IPS DF 4.7 (cell line): ENCODE results near the gene NMT1.
A peak's percentile ranks its signal among the peaks of the same experiment; 100 is the strongest.

ENCODE experiments used
- DNase-seq: peaks from one replicate; pipeline ENCODE4 v3.0.0-alpha.2; 2013; ENCODE audit warnings: low spot score; ENCODE audit errors: extremely low read depth

NMT1 gene

DNA sequence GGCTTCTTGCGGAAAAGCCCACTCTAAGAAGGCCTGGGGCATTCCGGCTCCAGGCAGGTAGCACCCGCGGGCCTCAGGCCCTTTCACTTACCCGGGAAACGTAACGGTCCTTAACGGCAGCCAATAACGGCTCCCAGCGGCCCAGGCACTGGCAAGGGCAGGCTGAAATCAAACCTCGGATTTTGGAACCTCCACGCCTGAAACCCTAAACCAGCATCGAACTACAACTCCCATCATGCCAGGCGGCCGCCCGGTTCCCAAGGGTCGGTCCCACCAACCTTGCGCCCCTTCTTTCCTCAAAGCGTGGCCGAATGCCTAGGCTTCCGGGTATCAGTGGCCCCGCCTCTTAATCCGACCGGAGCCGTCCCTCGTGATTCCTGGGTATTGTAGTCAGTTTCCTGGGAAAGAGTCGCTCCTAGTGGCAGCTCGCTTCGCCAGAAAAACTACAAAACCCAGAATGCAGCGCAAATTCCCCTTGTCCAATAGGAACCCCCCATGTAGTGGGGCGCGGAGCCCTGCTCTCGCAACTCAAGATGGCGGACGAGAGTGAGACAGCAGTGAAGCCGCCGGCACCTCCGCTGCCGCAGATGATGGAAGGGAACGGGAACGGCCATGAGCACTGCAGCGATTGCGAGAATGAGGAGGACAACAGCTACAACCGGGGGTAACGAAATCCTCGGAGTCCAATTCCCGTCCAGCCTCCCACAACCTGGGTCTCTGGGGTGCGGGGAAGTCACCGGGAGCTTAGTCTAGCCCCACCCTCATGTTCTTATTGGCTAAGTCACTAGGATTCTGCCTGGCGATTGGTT is at the start of gene NMT1:
NMT1 (plus strand) TSS at position 521 of the 809 bp plus-strand sequence; CDS start at position 534, 13 bp downstream.
- peak; percentile 95 for DNase-seq

DNA sequence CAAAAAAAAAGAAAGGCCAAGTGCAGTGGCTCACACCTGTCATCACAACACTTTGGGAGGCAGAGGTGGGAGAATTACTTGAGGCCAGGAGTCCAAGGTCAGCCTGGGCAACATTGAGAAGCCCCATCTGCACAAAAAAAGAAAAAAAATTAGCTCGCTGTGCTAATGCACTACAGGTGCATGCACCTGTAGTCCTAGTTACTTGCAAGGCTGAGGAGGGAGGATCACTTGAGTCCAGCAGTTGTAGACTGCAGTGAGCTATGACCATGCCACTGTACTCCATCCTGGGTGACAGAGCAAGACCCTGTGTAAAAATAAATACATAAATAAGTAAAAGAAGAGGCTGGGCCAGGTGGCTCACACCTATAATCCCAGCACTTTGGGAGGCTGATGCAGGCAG is 49.4 kb upstream of the NMT1 start:
- no peak for DNase-seq

DNA sequence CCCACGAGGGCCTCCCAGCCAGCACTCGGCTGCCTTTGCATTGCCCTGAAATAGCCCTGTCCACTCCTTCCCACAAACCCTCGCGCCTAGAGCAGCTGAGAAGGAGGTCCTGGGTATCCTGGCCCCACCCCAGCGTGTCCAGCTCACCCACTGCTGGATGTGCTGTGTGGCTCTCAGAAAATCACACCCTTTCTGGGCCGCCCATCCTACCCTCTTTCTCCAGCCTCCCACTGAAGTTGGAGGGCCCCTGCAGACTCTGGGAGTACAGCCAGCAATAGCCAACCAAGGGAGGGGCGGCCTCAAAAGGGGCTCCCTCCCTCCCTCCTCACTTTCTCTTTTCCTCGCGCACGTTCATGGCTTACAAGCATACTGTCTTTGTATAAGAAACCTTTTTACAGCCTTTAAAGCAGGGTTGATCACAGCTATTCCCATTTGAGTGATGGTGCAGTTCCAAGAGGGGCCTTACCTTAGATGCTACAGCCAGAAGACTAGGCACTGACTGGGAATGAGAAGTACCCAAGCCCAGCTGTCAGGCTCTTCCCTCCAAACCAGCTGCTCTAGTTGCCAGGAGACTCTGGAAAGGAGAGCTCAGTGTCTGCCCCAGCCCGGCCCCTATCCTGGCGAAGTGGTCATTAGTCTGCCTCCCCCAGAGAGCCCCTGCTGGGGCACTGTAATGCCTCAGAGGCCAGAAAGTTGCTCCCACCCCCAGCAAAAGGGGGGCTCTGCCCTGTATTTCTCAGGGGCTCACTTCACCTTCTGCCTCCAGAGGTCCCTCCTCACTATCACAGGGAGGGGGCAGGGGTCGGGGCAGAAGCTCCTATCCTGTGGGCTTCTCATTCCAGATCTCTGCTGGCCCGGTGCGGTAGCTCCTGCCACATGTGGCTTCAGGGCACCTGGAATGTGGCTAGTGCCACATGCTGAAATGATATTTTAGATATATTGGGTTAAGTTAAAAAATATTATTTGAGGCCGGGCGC is 47.8 kb upstream of the NMT1 start:
- DNase-seq = no peak

DNA sequence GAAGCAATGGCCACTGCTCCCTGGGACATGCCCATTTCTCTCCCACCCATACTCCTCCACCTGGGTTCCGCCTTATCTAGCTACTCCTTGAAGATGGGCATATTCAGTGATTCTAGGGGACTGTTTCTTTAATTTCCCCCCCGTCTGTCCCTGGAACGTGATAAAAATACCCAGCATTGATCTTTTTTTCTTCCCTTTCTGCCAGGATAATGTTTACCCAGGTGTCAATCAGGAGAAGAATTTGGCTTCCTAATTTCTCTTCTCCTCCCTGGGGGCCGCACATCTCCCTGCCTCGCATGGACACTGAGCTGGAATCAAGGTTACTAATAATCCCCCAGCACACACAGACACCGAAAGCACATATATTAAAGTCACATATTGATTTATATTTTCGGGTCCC is 44.9 kb upstream of the NMT1 start:
- no peak for DNase-seq

DNA sequence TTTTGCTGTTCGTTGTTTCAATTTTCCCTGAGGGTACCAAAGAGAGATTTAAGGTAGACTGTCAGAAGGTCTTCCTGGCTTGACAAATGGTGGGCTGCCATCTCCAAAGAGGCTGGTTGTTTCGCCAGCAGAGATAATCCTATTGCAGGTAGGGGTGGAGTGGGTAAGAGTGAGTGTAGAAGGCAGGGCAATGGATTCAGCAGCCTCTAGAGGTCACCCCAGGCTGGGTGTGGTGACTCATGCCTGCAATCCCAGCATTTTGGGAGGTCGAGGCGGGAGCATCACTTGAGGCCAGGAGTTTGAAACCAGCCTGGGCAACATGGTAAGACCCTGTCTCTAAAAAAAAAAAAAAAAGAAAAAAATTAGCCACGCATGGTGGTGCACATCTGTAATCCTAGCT is 44.3 kb upstream of the NMT1 start:
- DNase-seq = no peak

DNA sequence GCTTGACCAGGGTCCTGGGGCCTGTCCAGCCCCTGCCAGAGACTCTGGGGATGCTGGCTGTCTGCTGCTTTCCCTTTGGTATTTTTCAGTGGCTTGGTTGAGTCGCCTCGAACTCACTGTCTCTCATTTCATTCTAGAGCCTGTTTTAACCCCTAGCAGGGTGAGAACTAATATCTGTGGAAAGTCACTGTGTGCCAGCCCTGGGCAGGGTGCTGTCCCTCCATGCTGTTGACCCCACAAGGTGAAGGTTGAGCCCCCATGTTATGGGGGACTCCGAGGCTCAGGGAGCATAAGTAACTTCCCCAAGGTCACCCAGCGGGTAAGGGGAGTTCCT is 42.6 kb upstream of the NMT1 start:
- no peak for DNase-seq

DNA sequence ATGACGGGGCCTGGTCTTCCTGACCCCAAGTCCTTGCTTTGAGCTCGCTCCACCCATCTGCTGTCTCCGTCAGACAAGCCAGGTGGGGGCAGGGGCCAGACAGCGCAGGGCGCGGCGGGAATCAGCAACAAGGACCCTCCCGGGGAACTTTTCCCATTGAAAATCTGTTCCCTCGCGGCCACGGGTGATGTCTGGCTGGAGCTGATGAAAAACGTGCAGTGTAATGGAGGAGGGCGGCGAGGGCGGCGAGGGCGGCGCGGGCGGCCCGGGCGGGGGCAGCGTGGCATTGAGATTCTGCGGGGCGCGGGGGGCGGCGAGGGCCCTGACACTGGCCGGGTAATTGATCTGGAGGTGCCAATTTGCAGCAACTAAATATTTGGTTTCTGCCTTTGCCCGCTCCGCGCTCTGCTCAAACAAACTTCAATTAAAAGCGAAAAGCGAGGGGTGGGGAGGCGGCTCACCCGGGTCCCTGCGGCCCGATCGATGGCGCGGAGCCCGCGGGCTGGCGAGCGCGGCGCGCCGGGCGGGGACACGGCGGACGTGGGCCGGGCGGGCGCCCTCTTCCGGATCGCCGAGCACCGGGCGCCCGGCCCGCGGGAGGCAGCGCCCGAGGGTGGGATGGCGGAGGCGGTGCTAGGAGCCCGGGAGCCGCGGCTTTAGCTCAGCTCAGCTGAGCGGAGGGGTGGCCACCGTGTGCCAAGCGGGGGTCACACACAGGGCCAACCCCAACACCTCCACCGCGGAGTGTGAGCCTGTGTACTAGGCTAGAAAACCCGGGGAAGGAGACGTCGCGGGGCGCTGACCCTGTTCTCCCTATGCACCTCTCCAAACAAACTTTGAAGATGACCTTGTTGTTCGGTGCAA is 42.0 kb upstream of the NMT1 start:
- DNase-seq = no peak

DNA sequence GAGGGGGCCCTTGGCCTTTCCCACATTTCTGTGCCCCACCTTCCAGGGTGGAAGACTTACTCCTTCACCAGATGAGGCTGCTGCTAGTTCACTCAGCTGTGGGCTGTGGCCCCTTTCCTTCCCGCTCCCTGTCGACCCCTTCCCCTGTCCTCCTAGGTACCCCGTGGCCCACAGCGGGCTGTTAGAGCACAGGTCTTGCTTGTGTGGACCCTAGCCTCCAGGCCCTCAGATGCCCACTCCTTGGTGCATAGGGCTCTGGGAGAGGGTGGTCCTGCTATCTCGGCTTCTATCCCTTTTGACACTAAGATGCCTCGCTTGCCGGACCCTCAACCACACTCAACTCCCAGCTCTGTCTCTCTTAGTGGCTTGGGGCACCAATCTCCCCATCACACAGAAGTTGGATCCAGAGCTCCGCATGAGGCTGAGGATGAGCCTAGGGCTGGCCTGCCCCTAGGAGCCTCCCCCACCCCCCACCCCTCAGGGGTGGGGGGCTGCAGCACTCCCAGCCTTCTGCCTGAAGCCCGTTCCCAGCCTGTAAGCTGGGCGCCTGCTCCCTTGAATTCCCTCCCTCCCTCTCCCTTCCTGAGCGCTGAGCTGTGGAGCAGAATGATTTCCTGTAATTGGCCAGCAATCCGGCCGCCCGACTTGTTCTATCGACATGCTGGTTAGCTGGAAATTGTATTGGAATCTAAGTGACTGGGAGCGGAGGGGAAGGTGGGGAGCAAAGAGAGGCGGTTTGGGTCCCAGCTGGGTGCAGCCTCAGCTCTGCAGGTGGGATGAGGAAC is 40.6 kb upstream of the NMT1 start:
- no peak for DNase-seq

DNA sequence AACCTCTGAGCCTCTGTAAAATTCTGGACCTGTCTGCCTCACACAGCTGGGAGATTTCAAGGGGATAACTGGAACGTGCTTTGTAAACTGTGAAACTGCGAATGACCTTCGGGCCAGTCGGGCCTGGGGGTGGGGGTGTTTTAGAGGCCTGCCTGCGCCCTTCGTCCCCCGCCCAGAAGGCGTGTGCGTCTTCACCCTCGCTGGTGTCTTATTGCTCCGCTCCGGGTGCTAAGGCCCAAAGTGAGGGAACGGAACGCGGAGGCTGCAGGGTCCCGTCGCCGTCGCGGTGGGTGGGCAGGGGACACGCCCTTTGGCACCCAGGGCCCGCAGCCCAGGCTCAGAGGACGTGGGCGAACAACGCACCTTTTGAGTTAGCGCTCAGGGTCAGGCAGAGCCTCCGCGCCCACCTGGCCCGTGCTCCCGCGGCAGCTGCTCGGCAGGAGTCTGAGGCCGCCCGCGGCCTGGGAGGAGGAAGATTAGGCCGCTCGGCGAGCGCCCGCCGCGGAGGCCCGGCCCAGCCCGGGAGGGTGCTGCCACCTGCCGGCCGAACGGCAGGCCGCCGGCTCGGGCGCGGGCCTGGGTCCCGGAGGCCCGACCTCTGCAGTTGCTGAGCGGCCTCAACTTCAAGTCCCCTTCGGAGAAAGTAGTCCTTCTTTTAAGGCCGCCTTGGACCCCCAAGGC is 39.4 kb upstream of the NMT1 start:
- no peak for DNase-seq

DNA sequence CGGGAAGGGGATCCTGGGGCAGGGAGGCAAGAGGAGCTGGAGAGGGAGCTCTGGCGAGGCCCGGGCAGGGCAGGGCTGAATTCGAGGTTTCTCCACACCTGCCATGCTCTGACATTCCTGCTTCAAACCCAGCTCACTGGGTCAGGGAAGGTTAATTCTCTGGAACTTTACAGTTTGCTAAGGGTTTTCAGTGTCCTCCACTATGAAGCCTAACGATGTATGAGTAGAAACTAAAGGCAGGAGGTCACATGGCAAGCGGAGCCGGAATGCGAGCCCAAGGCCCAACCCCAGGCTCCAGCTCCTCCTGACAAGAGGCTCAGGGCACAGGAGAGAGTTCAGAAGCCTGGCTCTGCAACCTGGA is 38.8 kb upstream of the NMT1 start:
- DNase-seq = no peak

DNA sequence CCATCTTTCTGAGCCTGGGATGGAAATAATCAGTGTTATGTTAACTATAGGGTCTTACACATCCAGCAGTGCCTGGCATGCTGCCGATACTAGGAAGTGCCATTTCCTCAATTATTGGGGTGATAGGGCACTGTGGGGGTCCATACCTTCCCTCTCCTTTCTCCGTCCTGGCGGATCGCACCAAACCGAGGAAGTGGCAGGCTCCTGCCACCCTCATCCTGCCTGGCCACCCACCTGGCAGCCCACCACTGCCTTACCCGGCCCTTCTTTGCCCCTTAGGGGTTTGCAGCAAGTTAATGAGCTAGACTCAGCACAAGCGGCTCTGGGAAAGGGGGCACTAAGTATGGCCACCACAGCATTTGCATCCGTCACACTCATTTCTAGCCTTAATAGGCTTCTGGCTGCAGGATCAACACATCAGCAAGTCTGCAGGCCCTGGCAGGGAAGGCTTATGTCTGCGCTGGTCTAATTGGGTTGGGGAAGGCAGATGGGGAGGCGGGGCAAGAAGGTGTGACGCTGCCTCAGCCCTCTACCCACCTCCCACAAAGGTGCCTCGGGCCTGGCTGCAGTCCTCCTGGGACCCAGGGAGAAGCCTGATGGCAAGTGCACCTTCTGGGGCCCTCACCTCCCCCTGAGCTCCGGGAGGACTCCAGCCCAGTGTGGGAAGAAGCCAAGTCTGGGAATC is 38.3 kb upstream of the NMT1 start:
- no peak for DNase-seq

DNA sequence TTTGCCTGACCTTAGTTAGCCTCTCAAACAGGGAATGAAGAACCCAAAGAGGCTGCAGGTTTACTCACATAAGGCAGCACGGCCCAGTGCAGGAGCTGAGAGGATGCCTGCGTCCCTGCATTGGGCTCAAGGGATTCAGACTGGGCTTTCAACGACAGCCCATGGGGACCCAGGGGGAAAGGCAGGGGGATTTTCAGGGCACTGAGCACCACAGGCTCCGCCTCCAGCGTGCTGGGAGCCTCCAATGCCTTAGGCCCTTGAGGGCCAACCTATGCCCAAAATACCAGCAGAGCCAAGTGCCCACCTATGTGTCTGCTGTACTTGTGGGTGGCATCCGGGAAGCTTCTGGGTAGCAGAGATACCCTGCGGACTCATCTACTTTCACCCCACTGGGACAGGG is 32.0 kb upstream of the NMT1 start:
- no peak for DNase-seq

DNA sequence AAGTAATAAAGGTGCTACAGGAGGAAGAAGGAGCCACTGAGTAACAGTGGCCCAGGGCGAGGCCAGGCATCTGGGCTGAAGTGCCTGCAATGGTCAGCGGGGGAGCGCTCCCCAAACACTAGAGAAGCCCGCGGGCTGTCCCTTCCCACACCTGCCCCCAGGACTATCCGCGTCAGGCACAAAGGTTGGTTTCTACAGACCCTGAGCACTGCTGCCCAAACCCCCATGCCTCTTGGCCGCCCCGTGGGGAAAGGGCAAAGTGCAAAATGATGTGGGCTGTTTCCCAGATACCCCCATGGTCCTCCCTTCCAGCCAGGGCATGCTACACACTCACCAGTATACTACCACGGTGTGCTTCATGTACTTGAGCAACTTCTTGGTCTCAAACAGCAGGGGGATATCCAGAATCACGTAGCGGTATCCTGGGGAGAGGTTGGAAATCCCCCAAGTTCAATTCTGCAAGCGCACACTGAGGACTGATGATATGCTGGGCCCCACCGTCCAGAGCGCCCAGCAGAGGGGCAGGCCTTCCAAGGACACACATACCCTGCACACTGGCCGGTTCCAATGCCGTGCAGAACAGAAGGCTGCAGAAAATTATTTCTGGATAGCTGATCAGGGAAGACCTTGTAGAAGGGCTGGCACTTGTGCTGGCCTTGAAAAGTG is 31.2 kb upstream of the NMT1 start:
- no peak for DNase-seq

DNA sequence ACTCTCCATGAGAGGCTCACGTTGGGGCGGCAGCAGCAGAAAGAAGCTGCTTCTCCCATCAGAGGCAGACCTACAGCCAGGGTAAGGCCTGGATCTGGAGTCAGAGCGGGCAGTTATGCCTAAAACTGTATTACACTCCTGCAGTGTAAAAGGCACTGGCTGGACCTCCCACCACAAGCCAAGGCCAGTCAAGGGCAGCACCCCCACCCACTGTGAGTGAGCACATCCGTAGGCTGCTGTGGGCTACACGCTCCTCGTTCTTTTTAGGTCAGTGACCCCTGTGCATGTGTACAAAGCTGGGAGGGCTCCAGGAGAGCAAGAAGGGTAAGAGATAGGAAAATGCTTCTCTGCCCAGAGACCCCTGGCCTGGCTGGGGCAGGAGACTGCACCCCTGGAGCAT is 30.4 kb upstream of the NMT1 start:
- DNase-seq = no peak

DNA sequence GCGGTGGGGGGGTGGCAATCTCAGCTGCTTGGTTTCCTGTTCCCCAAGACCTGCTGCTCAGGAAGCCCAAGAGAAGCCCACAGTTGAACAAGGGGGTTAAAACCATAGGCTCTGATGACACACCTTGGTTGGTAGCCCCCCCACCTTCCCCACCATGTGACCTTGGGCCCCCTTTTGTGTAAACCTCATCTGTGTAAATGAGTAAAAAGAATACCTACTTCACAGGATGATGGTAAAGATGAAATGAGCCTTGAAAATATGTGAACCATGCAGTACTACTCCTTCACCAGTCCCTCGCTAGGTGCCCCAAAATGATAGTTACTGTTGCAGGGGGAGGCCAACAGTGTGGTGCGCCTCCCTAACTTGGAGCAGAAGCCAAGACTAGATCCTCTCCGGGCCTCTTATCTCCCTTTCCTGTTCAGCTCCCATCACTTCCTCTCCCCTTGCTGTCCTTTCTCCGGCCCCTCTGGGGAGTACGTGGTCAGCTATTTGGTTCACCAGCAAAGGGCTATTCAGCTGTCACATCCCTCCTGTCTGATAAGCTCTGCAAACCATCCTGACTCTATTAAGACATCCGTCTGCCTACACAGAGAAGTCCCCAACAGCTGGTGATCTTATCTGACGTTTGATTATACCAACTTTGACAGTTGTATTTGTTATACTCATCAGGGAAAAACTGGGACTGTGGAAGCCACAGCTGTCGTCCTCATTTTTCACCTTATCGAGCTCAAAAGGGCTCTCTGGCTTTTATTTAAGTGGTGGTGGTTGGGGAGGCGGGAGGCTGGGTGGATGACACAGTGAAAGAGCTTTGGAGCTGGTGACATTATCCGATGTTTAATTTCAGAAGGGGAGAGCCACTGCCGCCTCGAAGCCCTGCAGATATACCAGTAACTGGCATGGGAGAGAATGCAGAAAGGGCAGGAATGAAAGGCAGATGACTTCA is 29.6 kb upstream of the NMT1 start:
- no peak for DNase-seq

DNA sequence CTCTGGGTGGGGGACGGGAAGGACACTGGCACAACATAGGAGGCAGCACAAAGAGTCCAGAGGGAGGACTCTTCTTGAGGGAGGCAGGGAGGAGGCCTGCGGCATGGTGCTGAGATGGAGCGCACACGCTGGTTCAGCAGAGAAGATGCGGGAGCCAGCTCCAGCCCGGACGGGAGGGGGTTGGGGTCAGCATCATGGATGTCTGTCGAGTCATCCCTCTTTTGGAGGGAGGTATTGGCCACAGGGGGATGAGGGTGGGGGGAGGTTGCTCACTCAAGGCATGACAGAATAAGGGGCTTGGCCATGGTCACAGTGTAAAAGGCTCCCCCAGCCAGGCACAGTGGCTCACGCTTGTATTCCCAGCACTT is 29.0 kb upstream of the NMT1 start:
- DNase-seq = no peak

DNA sequence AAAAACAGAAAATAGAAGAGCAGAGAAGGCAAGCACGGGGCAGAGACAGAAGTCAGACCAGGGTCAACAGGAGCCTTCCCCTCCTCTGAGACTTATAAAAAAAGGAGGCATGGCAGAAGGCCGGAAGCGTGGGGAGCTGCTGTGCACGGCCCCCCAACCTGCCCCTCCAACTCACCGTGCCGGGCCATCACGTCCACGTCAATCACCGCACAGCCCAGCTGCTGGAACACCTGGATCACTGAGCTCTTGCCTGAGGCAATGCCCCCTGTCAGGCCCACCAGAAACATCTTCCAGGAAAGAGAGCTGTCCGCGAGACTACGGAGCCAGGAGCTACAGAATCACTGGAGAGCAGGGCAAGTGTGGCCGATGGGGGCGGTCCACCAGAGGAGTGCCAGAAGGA is 26.5 kb upstream of the NMT1 start:
- DNase-seq = no peak

DNA sequence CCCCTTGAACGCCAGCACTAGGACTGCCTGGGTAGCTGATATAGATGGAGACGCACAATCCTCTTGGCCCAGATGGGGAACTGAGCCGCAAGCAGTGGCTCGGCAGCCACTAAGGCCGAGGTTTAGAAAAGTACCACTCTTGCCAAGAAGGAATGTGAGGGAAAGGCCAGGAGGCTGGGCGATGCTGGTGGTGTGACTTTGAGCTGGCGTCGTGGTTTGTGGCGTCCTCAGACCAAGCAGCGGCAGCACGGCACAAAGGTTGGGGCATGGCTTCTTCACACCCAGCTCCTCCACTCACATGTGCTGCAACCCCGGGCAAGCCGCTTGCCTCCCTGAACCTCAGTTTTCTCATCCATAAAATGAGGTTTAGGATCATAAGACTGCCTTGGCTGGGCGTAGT is 25.3 kb upstream of the NMT1 start:
- DNase-seq = no peak
